HCT116 (cell line): Measurements from ENCODE around the gene COG2. TPM values are rescaled to one million over a fixed set of nuclear protein-coding genes. Genes with fewer than 3 reads are reported as not detected.

Experiments
- ATAC-seq: fragments of 200-7000 bp; cut with Tn5 transposase; 2 replicates; pipeline ENCODE4 v1.9.1; 2020; ENCODE audit warnings: mild to moderate bottlenecking, moderate library complexity
- BruUV-seq: library from RNA; stranded (reverse); fragments of 400-500 nt; replicated peaks from 2 replicates; lab custom pipeline; 2021; lab: Mats Ljungman, UMichigan
- CTCF ChIA-PET: fragments of 300-600 bp; sonication (Branson Sonifier 250); formaldehyde crosslinking; loops from one replicate; lab custom pipeline; 2021; ENCODE audit warnings: antibody characterized with exemption; lab: Charles Lee
- POLR2A ChIA-PET: fragments of 300-600, 350-600 bp; sonication (Branson Sonifier 250); formaldehyde crosslinking; loops from one replicate; lab custom pipeline; 2021; ENCODE audit warnings: antibody characterized with exemption; lab: Charles Lee
- RAD21 ChIA-PET, 2 experiments: fragments of 300-600 bp; sonication (Branson Sonifier 250); formaldehyde crosslinking; loops; one replicate each; lab custom pipeline; 2023; ENCODE audit warnings: low total read pairs in 2 of 2; ENCODE audit not compliant: uncharacterized antibody in 2 of 2, unreplicated experiment in 2 of 2, low non-redundant PET in 1 of 2; lab: Charles Lee
- DNase-seq: peaks from one replicate; pipeline ENCODE4 v3.0.0-alpha.2; 2010; ENCODE audit warnings: low read depth, low spot score
- H2AFZ ChIP-seq: fragments of 200-600 bp; shearing (Covaris generic), sonication (generic); 2 replicates; pipeline ENCODE4 v1.6.1; 2017; ENCODE audit warnings: low read depth, mixed run types, mixed read lengths, antibody characterized with exemption, low read length; ENCODE audit not compliant: poor library complexity, severe bottlenecking
- H3K27ac ChIP-seq: 2 replicates; pipeline ENCODE4 v1.5.1; 2012; ENCODE audit warnings: low read depth, low read length
- H3K27me3 ChIP-seq: fragments of 200-600 bp; sonication (generic); 2 replicates; pipeline ENCODE4 v1.6.1; 2016; ENCODE audit warnings: mixed run types, low read length, mixed read lengths; ENCODE audit not compliant: insufficient read depth
- H3K36me3 ChIP-seq, 2 experiments: fragments of 200-500 bp in 1 of 2; fragments of 200-600 bp in 1 of 2; sonication (Bioruptor generic) in 1 of 2; sonication (generic) in 1 of 2; 2 replicates each; pipeline versions ENCODE4 v1.5.1 to v1.6.1; 2014 to 2016; ENCODE audit warnings: low read length in 2 of 2, inconsistent platforms in 1 of 2, mixed read lengths in 1 of 2, mixed run types in 1 of 2; ENCODE audit not compliant: insufficient read depth in 2 of 2, control insufficient read depth in 1 of 2
- H3K4me1 ChIP-seq, 2 experiments: fragments of 200-600 bp in 1 of 2; sonication (generic) in 1 of 2; 2 replicates each; pipeline versions ENCODE4 v1.5.1 to v1.6.1; 2012 to 2017; ENCODE audit warnings: low read length in 2 of 2, inconsistent platforms in 1 of 2, mild to moderate bottlenecking in 1 of 2, mixed read lengths in 1 of 2, mixed run types in 1 of 2, moderate library complexity in 1 of 2; ENCODE audit not compliant: insufficient read depth in 2 of 2, control insufficient read depth in 1 of 2
- H3K4me2 ChIP-seq: fragments of 200-600 bp; sonication (generic); 2 replicates; pipeline ENCODE4 v1.6.1; 2017; ENCODE audit warnings: mixed run types, low read length, mixed read lengths
- H3K4me3 ChIP-seq, 2 experiments: fragments of 200-600 bp in 1 of 2; sonication (generic) in 1 of 2; replicated peaks in 1 of 2; 2 replicates each; pipeline ENCODE4 v1.5.1; 2011 to 2016; ENCODE audit warnings: low read length in 2 of 2, control low read depth in 1 of 2, low read depth in 1 of 2, mild to moderate bottlenecking in 1 of 2, mixed read lengths in 1 of 2, mixed run types in 1 of 2
- H3K79me2 ChIP-seq: fragments of 200-600 bp; sonication (generic); 2 replicates; pipeline ENCODE4 v1.6.1; 2017; ENCODE audit warnings: mild to moderate bottlenecking, mixed run types, low read length, moderate library complexity, mixed read lengths; ENCODE audit not compliant: insufficient read depth
- H3K9ac ChIP-seq: fragments of 200-600 bp; sonication (generic); 2 replicates; pipeline ENCODE4 v1.6.1; 2016; ENCODE audit warnings: low read length, mixed read lengths
- H3K9me2 ChIP-seq: fragments of 200-600 bp; sonication (generic), shearing (Covaris generic); 2 replicates; pipeline ENCODE4 v1.6.1; 2017; ENCODE audit warnings: mixed run types, mild to moderate bottlenecking, moderate library complexity; ENCODE audit not compliant: insufficient read depth
- H3K9me3 ChIP-seq, 2 experiments: fragments of 200-500 bp in 1 of 2; fragments of 200-600 bp in 1 of 2; sonication (Bioruptor generic) in 1 of 2; sonication (generic) in 1 of 2; 2 replicates each; pipeline ENCODE4 v1.6.1; 2014 to 2017; ENCODE audit warnings: low read length in 2 of 2, mixed read lengths in 2 of 2, inconsistent platforms in 1 of 2, low read depth in 1 of 2, mild to moderate bottlenecking in 1 of 2, mixed run types in 1 of 2, moderate library complexity in 1 of 2; ENCODE audit not compliant: control insufficient read depth in 1 of 2, insufficient read depth in 1 of 2
- H4K20me1 ChIP-seq: fragments of 200-600 bp; sonication (generic), shearing (Covaris generic); 2 replicates; pipeline ENCODE4 v1.6.1; 2017; ENCODE audit warnings: mixed run types, mild to moderate bottlenecking, moderate library complexity; ENCODE audit not compliant: insufficient read depth
- ATF3 ChIP-seq: IDR thresholded peaks from 2 replicates; pipeline ENCODE4 v1.6.1; 2012
- EZH2 ChIP-seq: fragments of 200-600 bp; sonication (generic); IDR thresholded peaks from 2 replicates; pipeline ENCODE4 v1.6.1; 2017; ENCODE audit warnings: antibody characterized with exemption, mixed run types
- JUND ChIP-seq: IDR thresholded peaks from 2 replicates; pipeline ENCODE4 v1.6.1; 2012
- POLR2AphosphoS5 ChIP-seq: IDR thresholded peaks from 2 replicates; pipeline ENCODE4 v1.6.1; 2011; ENCODE audit warnings: mild to moderate bottlenecking, low read depth, low read length, moderate library complexity
- intact Hi-C: fragments of 100-400 bp; cut with micrococcal nuclease; formaldehyde crosslinking; loops from 2 replicates; pipeline ENCODE4 v1.10.0; 2022
- total RNA-seq: library from RNA; stranded (reverse); gene quantifications from one replicate; pipeline ENCODE4 v1.2.1, GENCODE V29; 2021; ENCODE audit not compliant: unreplicated experiment

COG2 gene
- total RNA-seq, 1 experiment from 2014 or later: 28.6 TPM

- TF ChIP-seq JUND (no peak), EZH2 (no peak), POLR2AphosphoS5 (no peak)
- ATAC-seq (no peak), DNase-seq (no peak)
- no peak overlapping the region for H3K9ac ChIP-seq
- H3K4me1 ChIP-seq: no peaks in the 10 kb centered on the region
- intact Hi-C loops: no loop called here
- BruUV-seq: no TSS peak
- H3K27ac ChIP-seq: no peak overlapping the region
- no peaks in the 10 kb centered on the region for H3K36me3 ChIP-seq
- H3K79me2 ChIP-seq: no peaks in the 10 kb centered on the region
- H3K27me3 ChIP-seq: no peaks in the 10 kb centered on the region
- no peak overlapping the region for H3K4me2 ChIP-seq
- H4K20me1 ChIP-seq: no peaks in the 10 kb centered on the region
- ChIA-PET RAD21 (no interaction called here), CTCF (no interaction called here), POLR2A (no interaction called here)
- H2AFZ ChIP-seq: no peak overlapping the region
- no peaks in the 10 kb centered on the region for H3K9me3 ChIP-seq
- no peak overlapping the region for H3K4me3 ChIP-seq
- H3K9me2 ChIP-seq: no peaks in the 10 kb centered on the region
These were observed 68.2 kb downstream of the COG2 start for GRCh38 chr1:230710543-230710904.

GRCh38 chr1:230711245-230711644 lies 69.0 kb downstream of the COG2 start:
- ATAC-seq: no peak
- intact Hi-C loops: no loop called here
- DNase-seq: no peak
- Histone ChIP-seq H3K27ac (no peak overlapping the region), H3K4me3 (no peak overlapping the region), H4K20me1 (no peaks in the 10 kb centered on the region), H3K27me3 (no peaks in the 10 kb centered on the region), H3K9me2 (no peaks in the 10 kb centered on the region), H3K79me2 (no peaks in the 10 kb centered on the region), H3K4me1 (no peaks in the 10 kb centered on the region), H3K36me3 (no peaks in the 10 kb centered on the region), H3K9me3 (no peaks in the 10 kb centered on the region), H2AFZ (no peak overlapping the region), H3K9ac (no peak overlapping the region), H3K4me2 (no peak overlapping the region)
- BruUV-seq: no TSS peak
- ChIA-PET CTCF (no interaction called here), RAD21 (no interaction called here), POLR2A (no interaction called here)
- no peak for TF ChIP-seq ATF3
